Skeletal muscle cell (primary cell): ENCODE measurements around the gene HTD2.
"Not testable (repeated sequence)": the region's sequence is repeated elsewhere in the genome, so short reads cannot be mapped to it uniquely, and the experiment has no call there.

ENCODE experiments used
- DNase-seq: peaks from one replicate; pipeline ENCODE4 v3.0.0-alpha.2; 2010; ENCODE audit warnings: low read depth
- H3K4me3 ChIP-seq: 2 replicates; pipeline ENCODE4 v1.5.1; 2011; ENCODE audit warnings: low read depth, mild to moderate bottlenecking, control low read depth, low read length, moderate library complexity

The HTD2 gene

DNA sequence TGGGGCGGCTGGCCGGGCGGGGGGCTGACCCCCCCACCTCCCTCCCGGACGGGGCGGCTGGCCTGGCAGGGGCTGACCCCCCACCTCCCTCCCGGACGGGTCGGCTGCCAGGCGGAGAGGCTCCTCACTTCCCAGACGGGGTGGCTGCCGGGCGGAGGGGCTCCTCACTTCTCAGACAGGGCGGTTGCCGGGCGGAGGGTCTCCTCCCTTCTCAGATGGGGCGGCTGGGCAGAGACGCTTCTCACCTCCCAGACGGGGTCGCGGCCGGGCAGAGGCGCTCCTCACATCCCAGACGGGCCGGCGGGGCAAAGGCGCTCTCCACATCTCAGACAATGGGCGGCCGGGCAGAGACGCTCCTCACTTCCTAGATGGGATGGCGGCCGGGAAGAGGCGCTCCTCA, 15.9 kb upstream of the HTD2 start:
- not testable (repeated sequence) for H3K4me3 ChIP-seq, DNase-seq

- DNase-seq: no peak
- H3K4me3 ChIP-seq: no peak overlapping the region
Observed at GRCh38 chr3:58291671-58292338, 14.5 kb upstream of the HTD2 start.

DNA sequence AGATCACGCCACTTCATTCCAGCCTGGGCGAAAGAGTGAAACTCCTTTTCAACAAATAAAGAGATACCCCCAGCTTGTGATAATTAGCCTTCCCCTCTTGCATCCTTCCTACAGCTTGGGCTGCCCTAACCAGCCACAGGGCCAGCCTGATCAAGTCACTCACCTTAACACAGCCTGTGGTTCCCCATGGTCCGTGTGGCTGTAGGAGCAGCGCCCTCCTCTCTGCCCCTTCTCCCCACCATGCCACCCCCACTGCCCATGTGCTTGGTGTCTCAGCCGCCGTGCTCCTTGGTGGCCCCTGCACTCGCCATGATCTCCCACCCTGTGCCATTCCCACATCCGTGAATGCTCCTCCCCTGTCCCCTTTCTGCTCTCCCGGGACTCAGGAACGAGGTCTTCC, 13.5 kb upstream of the HTD2 start:
- no peak overlapping the region for H3K4me3 ChIP-seq
- DNase-seq: no peak

DNA sequence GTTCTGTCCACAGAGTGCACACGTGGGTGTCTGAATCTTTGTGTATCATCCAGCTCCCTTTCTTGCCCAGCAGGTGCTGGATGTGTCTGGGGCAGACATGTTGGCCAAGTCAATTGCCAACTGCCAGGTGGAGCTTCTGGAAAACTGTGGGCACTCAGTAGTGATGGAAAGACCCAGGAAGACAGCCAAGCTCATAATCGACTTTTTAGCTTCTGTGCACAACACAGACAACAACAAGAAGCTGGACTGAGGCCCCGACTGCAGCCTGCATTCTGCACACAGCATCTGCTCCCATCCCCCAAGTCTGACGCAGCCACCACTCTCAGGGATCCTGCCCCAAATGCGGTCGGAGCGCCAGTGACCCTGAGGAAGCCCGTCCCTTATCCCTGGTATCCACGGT, 12.8 kb upstream of the HTD2 start:
- DNase-seq: no peak
- no peak overlapping the region for H3K4me3 ChIP-seq

DNA sequence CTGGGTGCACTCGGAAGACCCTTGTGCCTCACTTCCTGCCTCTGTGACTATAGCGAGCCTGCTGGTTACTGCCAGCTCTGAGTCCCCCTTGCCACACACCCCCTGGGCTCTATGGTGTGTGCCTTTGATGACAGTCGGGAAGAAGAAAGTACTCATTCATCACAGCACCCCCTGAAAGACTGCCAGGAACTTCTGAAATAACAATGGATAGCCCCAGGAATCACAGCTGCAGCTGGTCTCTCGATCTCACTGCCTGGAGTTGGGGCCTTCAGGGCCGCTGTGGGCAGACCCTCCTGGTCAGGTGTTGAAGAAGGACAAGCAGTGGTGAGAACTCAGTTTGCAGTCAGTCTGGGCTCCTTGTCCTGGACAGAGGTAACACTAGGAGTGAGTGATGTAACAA, 10.1 kb upstream of the HTD2 start:
- H3K4me3 ChIP-seq: no peak overlapping the region
- no peak for DNase-seq

DNA sequence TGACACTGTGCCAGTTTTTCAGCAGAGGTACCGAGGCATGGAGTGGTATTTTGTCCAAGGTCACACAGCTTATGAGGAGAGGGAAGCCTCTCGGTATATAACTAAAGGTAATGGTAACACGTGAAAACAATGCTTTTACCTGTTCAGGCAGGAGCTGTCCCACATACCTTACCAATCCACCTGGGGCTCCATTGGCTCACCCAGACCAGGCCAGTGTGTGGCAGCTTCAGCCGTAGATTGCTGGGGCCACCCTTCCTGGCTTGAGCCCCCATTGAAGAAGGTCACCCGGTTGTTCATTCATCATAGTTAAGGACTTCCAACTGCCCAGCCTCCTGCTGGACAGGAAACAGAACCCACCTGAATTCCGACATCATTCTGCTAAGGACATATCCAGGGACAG, 9.5 kb upstream of the HTD2 start:
- H3K4me3 ChIP-seq: no peak overlapping the region
- DNase-seq: no peak

DNA sequence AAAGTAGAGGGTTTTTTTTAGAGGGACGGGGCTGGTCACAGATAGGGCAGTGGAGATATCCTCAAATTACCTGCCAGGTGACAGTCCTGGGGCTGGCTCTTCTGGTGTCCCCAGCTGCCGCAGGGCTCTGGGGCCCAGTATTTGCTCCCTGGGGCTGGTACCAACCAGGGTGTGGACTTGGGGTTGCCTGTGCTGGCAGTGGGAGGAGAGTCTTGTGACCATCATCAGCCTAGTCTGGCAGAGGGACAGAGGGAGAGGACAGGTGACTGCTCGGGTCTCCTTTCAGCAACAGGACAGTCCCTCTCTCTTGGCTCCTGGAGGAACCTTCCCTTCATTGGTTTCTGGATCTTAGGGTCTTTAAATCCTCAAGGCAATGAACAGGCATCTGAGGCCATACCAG, 8.1 kb upstream of the HTD2 start:
- H3K4me3 ChIP-seq: no peak overlapping the region
- no peak for DNase-seq

DNA sequence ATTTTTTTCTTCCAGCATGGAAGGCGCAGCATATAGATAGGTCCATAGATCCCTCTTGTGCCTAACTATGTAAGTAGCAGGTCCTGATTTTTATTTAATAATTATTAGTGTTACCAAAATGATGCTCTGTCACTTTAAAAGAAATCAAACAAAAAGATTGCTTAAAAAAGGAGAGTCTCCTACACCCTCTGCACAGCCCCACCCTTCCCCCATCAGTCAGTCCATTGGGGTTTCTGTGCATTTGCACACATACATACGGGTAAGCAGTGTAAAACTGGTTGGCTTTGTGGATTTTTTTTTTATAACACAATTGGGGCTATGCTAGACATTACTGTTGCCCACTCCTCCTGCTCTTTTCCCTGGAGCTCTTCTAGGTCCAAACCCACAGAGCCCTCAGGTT, 7.2 kb upstream of the HTD2 start:
- H3K4me3 ChIP-seq: no peak overlapping the region
- DNase-seq: no peak

GRCh38 chr3:58299839-58300516, 6.3 kb upstream of the HTD2 start:
- H3K4me3 ChIP-seq: no peak overlapping the region
- peak; percentile 26 for DNase-seq

- DNase-seq: peak; percentile 29
Observed at GRCh38 chr3:58307639-58308215, 1.4 kb downstream of the HTD2 start.

DNA sequence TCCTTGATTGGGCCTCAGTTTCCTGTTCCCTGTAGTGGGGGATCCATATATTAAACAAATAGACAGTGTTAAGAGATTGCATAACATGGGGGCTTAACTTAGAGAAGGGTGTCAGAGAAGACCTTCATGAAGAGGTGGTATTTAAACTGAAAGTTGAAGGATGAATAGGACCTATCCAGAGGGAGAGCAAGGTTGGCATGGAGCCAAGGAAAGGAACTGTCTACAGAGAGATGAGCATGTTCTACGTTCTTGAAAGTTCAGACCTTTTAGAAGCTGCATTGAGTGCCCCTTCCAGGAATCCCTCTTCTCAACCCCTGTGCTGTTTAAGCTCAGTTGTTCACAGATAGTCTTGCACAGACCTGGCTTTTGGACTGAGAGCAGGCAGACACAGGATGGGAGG, 2.4 kb downstream of the HTD2 start:
- no peak overlapping the region for H3K4me3 ChIP-seq
- DNase-seq: no peak

More at GRCh38 chr3:58307639-58308215, 1.4 kb downstream of the HTD2 start:
- peak overlapping the region; percentile 95 for H3K4me3 ChIP-seq

DNA sequence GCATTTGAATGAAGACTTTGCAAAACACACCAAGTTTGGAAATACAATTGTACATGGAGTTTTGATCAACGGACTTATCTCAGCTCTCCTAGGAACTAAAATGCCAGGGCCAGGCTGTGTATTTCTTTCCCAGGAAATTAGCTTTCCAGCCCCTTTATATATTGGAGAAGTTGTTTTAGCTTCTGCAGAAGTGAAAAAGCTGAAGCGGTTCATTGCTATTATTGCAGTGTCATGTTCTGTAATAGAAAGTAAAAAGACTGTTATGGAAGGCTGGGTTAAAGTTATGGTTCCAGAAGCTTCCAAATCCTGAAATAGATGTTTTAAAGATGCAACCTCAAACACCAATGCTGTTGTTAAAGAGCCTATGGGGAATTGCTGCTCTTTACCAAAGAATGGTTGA, 11.5 kb downstream of the HTD2 start:
- H3K4me3 ChIP-seq: no peak overlapping the region
- DNase-seq: no peak

- H3K4me3 ChIP-seq: no peak overlapping the region
- no peak for DNase-seq
Observed at GRCh38 chr3:58321791-58322190, 15.5 kb downstream of the HTD2 start.

- no peak for DNase-seq
Observed at GRCh38 chr3:58322793-58323192, 16.5 kb downstream of the HTD2 start.

DNA sequence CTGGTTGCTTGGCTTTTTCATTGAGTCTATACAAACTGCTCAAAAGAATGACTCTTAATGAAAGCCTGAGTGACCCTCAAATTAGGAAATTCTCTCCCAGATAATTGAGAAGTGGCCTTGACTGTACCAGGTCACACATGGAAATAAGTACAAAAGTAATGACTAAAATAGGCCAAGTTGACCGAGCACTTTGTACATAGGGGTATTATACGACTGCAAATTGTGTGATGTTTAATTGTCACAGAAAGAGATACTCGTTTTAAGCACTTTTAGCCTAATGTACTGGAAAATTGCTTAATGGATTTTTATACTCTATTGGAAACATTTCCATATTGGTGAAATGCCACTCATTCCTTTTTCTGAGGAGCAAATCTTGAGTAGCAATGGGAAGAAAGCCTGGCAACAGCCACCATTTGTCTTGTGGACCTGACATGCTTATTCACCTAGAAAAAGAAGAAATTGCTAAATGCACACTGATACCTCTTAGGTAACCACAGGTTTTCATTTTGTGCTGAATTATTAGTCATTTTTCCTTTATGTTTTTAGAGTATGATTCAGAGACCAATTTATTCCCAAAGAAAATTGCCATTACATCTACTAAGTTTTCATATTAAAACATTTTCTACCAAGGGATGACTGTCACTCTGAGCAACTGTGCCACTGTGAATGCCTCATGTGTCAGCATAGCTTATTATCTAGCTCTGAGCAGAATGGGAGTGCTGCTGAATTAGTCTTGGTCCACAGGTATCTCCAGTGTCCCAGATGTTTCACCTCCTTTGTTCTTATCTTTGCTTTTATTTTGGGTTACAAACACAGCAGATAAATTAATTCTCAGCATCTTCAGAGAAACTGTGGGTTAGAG, 17.4 kb downstream of the HTD2 start:
- H3K4me3 ChIP-seq: no peak overlapping the region
- DNase-seq: no peak

More at GRCh38 chr3:58322793-58323192, 16.5 kb downstream of the HTD2 start:
- H3K4me3 ChIP-seq: no peak overlapping the region

GRCh38 chr3:58324391-58325390, 18.4 kb downstream of the HTD2 start:
- no peak for DNase-seq
- no peak overlapping the region for H3K4me3 ChIP-seq

- DNase-seq: no peak
- no peak overlapping the region for H3K4me3 ChIP-seq
Observed at GRCh38 chr3:58325525-58325992, 19.2 kb downstream of the HTD2 start.

DNA sequence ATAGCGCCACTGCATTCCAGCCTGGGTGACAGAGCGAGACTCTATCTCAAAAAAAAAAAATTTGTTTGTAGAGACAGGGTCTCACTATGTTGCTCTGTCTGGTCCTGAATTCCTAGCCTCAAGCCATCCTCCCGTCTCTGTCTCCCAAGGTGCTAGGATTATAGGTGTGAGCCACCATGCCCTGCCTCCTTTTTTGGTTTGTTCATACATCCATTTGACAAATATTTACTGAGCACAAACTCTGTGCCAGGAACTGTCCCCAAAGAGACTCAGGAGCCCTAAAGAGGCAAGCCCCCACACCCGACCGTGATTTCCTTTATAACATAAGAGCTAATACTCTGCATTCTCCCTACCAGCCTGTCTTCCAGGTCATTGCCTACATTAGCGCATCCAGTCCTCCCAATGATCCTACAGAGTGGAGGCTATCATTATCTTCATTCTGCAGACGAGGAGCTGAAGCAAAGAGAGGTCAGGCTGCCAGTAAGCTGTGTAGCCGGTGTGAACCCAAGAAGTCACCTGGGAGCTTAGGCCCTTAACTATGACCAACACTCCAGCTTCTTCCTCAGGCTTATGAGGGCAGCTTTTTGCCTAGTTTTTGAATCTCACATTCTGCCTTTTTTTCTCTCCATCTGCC, 20.1 kb downstream of the HTD2 start:
- no peak for DNase-seq

More for the DNA sequence above, 20.1 kb downstream of the HTD2 start:
- H3K4me3 ChIP-seq: no peak overlapping the region
